Pulmonary artery endothelial cell (primary cell): Measurements from ENCODE around the gene AIG1. TPM values are rescaled to one million over a fixed set of nuclear protein-coding genes. Genes with fewer than 3 reads are reported as not detected.

ENCODE experiments used
- DNase-seq: peaks from one replicate; pipeline ENCODE4 v3.0.0-alpha.2; 2011; ENCODE audit warnings: low read depth, low spot score
- total RNA-seq: library from RNA; depleted of rRNA; stranded (reverse); fragments of >200 nt; gene quantifications from 2 replicates; pipeline ENCODE4 v1.2.3, GENCODE V29; 2014

AIG1 gene
- total RNA-seq, 1 donor from 2014 or later, result 19.3 TPM

- no peak for DNase-seq
Observed at GRCh38 chr6:143361536-143362191, 301.0 kb downstream of the AIG1 start.

DNA sequence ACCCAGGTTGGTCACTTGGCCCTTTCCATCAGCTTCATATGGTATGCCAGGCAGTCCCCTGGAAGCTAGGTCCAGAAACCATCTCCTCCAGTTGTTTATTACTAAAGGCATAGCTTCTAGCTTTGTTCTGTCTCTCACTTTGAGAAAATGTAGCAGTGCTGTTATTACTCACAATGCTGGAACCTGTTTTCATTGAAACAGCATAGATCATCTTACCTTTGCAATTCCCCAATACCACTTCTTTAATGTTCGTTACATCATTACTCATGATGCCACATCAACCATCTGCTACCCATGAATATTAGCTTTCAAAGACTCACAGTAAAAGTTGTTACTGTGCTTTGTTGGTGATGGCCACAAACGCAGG is 301.5 kb downstream of the AIG1 start:
- DNase-seq, result no peak

DNA sequence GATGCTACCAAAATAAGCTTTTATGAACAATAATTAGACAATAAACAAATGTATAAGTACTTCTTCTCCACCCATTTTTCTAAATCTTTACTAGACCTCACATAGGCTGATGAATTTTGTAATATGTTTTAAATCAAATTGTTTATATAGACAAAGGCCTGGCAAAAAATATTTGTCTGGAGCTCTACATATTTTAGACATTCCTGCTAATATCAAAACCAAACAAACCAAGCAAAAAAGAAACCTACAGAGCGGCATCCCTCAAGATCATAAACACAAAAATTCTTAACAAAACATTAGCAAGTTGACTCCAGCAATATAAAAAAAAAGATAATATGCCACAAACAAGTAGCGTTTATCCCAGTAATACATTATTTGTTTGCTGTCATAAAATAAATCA is 302.6 kb downstream of the AIG1 start:
- no peak for DNase-seq

- no peak for DNase-seq
Observed at GRCh38 chr6:143368426-143368825, 307.7 kb downstream of the AIG1 start.

DNA sequence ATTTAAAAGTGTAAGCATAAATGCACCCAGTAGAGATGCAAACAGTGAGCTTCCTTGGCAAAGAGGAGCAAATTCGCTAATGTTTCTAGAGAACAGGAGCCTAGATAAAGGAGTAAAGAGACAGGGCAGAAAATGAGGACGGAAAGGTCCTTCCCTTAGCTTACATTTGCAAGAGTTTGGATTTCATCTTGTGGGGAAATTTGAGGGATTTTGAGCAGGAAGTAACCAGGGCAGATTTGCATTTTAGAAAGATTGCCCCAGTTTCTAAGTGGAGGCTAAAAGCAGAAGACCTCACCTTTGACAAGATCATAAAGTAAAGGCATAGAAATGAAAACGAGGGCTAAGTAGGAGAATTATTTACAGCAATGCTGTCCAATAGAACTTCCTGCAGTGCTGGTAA is 309.3 kb downstream of the AIG1 start:
- DNase-seq, result no peak

DNA sequence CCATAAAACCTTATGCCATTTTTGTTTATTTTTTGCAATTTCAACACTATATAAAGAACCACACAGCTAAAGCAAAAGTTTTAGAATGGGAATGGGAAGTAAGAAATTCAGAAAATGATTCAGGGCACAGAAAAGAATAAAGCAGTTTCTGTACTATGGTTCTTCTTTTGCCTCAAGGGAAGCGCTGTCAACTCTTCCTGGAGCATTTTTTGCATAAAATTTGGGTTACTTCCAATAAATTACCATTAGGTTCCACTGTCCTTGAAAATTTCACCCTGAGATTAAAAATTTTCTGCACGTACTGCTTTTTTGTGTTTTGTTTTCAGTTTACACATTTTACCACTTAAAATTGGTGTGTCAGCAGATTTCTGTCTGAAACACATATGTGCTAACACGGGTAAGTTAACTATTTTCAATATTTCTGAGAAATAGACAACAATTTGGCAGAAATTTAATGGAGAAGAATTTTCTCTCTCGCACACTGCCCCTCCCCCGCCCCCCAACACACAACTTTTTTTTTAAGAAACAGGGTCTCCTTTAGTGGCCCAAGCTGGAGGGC is 310.2 kb downstream of the AIG1 start:
- DNase-seq, result no peak

DNA sequence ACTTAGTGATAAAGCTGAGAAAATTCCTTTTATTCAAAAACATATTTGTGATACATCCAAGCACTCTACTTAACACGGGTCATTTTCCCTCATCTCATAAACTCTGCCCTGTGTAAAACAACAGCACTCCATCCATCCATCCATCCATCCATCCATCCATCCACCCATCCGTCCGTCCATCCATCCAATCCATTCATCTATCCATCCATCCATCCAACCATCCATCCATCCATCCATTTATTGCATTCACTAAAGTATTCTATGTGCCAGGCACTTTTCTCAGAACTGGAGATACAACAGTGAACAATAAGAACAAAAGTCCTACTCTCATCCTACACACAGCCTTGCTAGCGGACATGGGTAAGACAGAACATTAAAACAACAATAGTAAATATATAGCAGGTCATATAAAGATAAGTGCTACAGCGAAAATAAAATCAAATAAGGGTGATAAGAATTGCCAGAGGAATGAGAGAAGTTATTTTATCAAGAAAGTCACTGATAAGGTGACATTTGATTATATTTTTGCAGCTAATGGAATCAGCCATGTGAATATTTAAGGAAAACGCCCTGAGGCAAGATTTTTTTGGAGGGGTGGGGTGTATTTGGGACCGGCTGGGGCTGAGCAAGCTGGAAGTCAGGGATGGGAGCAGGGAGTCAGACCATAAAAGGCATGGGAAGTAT is 311.7 kb downstream of the AIG1 start:
- no peak for DNase-seq

- no peak for DNase-seq
Observed at GRCh38 chr6:143374014-143374413, 313.3 kb downstream of the AIG1 start.

DNA sequence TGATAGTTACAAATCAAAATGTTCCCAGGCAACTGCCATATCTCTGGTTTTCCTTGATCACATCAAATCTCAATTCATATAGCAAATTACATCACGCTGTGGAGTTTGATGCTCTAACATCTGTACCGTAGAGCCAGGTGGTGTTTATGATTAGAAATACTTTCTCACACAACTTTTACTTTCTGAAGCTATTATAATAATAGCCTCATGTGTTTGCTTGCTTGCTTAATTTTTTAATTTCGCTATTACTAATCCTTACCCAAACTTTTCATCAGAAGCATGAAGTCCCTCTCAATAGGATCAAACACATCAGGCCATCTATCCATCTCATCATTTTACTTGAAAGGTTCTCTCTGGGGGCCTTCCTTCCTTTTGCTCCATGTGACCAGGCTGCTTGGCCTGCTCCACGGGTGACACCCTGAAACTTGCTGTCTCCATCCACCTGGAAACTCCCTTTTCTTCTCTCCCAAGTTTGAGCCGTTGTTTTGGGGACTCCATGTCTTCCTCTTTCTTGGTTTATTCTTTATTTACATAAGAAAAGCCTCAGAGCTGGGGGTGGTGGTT is 314.4 kb downstream of the AIG1 start:
- no peak for DNase-seq

DNA sequence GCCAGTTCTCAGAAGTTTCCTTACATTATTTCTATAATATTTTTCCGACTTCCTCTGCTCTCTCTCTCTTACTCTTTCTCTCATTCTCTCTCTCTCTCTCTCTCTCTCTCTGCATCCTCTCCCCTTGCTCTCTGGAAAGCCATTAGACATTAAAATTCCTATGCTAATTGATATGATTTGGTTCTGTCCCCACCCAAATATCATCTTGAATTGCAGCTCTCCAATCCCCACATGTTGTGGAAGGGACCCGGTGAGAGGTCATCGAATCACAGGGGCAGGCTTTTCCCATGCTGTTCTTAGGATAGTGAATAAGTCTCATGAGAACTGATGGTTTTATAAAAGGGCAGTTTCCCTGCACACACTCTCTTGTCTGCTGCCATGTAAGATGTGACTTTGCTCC is 315.7 kb downstream of the AIG1 start:
- DNase-seq, result no peak

- DNase-seq, result no peak
Observed at GRCh38 chr6:143376861-143377260, 316.2 kb downstream of the AIG1 start.

GRCh38 chr6:143385636-143386035 is 324.9 kb downstream of the AIG1 start:
- DNase-seq, result no peak

GRCh38 chr6:143390278-143390677 is 329.6 kb downstream of the AIG1 start:
- DNase-seq, result no peak

Other genes with a start within 250 kb of the AIG1 start
- 3.0 and 3.6 TPM in 2 replicates for gene HIVEP2, start 115.7 kb upstream of the AIG1 start, total RNA-seq